Keratinocyte (primary cell): ENCODE measurements around the gene STAC2.

Experiments used
- CTCF ChIP-seq, 3 experiments: IDR thresholded peaks in 1 of 3; conservative IDR thresholded peaks in 1 of 3; optimal IDR thresholded peaks in 1 of 3; 2 replicates in 2 of 3; 3 replicates in 1 of 3; pipeline versions ENCODE3 to v1.5.1; 2011; ENCODE audit warnings: low read length in 3 of 3, mild to moderate bottlenecking in 3 of 3, moderate library complexity in 2 of 3, control low read depth in 1 of 3, inconsistent platforms in 1 of 3; ENCODE audit not compliant: insufficient read depth in 2 of 3; ENCODE audit errors: extremely low read depth in 1 of 3
- EZH2 ChIP-seq: IDR thresholded peaks from one replicate; pipeline ENCODE4 v1.6.1; 2012; ENCODE audit warnings: inconsistent platforms, mild to moderate bottlenecking, low read length, moderate library complexity

DNA sequence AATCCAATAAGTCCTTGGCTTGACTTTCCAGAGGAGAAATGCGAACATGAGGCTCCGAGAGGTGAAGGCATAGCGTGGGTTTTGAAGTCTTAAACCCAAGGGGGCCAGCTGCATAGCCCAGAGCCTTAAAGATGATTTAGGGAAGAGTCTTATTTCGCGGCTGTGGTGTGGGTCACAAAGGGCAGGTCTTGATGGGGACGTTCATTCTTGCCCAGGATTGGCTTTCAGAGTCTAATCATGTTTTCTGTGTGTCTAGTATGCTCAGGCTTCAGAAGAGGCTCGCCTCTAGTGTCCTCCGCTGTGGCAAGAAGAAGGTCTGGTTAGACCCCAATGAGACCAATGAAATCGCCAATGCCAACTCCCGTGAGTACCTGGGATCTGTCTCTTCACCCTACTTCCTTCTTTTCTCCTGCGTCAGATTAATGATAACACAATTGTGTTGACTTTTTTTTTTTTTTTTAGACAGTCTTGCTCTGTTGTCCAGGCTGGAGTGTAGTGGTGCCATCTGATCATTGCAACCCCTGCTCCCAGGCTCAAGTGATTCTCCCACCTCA is 24.7 kb downstream of the STAC2 start:
- no peak for TF ChIP-seq EZH2
- no peak for TF ChIP-seq CTCF (optimal IDR thresholded peaks at IDR 0.05 in 1 of 3, IDR thresholded peaks at IDR 0.05 in 1 of 3, conservative IDR thresholded peaks at IDR 0.05 in 1 of 3; ENCODE audit: extremely low read depth in 1 of 3, insufficient read depth in 2 of 3, low read length in 3 of 3)
